Measurements from ENCODE around the gene L2HGDH.

The L2HGDH gene

GRCh38 chr14:50299585-50299984 is 12.4 kb downstream of the L2HGDH start:
- no peak for TF ChIP-seq CTCF (IDR thresholded peaks at IDR 0.05; ENCODE audit: insufficient read depth, low read length, missing control alignments)
- no peak overlapping the region for H3K4me3 ChIP-seq (ENCODE audit: low read depth, low read length)
- DNase-seq (ENCODE audit: low read depth, low spot score), result no peak
- POLR2A ChIA-PET, result no interaction called here
- CTCF ChIA-PET, result no interaction called here

GRCh38 chr14:50290306-50290705 is 21.7 kb downstream of the L2HGDH start:
- DNase-seq (ENCODE audit: low read depth, low spot score), result no peak
- TF ChIP-seq CTCF (IDR thresholded peaks at IDR 0.05; ENCODE audit: insufficient read depth, low read length, missing control alignments), result no peak
- ChIA-PET POLR2A (no interaction called here), CTCF (interaction anchor here (0.6 kb wide), 1 partner anchor 517 kb away, joined by 3 read pairs; no protein-coding TSS in a partner anchor)
- no peak overlapping the region for H3K4me3 ChIP-seq (ENCODE audit: low read depth, low read length)

- DNase-seq (ENCODE audit: low read depth, low spot score), result no peak
- ChIA-PET POLR2A (no interaction called here), CTCF (interaction anchor here (1.0 to 1.1 kb wide), 2 partner anchors 24 to 253 kb away, joined by 3 read pairs; partner anchors contain the start of genes DMAC2L and L2HGDH)
- no peak for TF ChIP-seq CTCF (IDR thresholded peaks at IDR 0.05; ENCODE audit: insufficient read depth, low read length, missing control alignments)
- no peak overlapping the region for H3K4me3 ChIP-seq (ENCODE audit: low read depth, low read length)
Measured at GRCh38 chr14:50288146-50288545, 23.9 kb downstream of the L2HGDH start.

- no peak overlapping the region for H3K4me3 ChIP-seq (ENCODE audit: low read depth, low read length)
- no peak for TF ChIP-seq CTCF (IDR thresholded peaks at IDR 0.05; ENCODE audit: insufficient read depth, low read length, missing control alignments)
- DNase-seq (ENCODE audit: low read depth, low spot score), result no peak
- CTCF ChIA-PET, result no interaction called here
- POLR2A ChIA-PET, result no interaction called here
Measured at GRCh38 chr14:50285861-50286260, 26.2 kb downstream of the L2HGDH start.

- no peak for TF ChIP-seq CTCF (IDR thresholded peaks at IDR 0.05; ENCODE audit: insufficient read depth, low read length, missing control alignments)
- no peak overlapping the region for H3K4me3 ChIP-seq (ENCODE audit: low read depth, low read length)
- ChIA-PET CTCF (interaction anchor here (1.5 to 2.0 kb wide), 2 partner anchors 11 to 20 kb away, joined by 3 to 10 read pairs; no protein-coding TSS in a partner anchor), POLR2A (interaction anchor here (0.6 kb wide), 1 partner anchor 23 kb away, joined by 3 read pairs; no protein-coding TSS in a partner anchor)
- no peak for DNase-seq (ENCODE audit: low read depth, low spot score)
Measured at GRCh38 chr14:50272498-50272897, 39.5 kb downstream of the L2HGDH start.

GRCh38 chr14:50270932-50271331 is 41.1 kb downstream of the L2HGDH start:
- no peak for TF ChIP-seq CTCF (IDR thresholded peaks at IDR 0.05; ENCODE audit: insufficient read depth, low read length, missing control alignments)
- H3K4me3 ChIP-seq (ENCODE audit: low read depth, low read length), result no peak overlapping the region
- ChIA-PET POLR2A (no interaction called here), CTCF (interaction anchor here (0.9 to 3.1 kb wide), 2 partner anchors 10 to 12 kb away, joined by 4 to 15 read pairs; no protein-coding TSS in a partner anchor)
- DNase-seq (ENCODE audit: low read depth, low spot score), result no peak

All from AG04449 (cell line).